Measurements from ENCODE around the gene SKAP1.

The SKAP1 gene

GRCh38 chr17:48184721-48185120 lies 245.3 kb downstream of the SKAP1 start:
- FAIRE-seq (no peak), DNase-seq (ENCODE audit: insufficient read length) (no peak)
- no peak for TF ChIP-seq POLR2AphosphoS5 (IDR thresholded peaks at IDR 0.05; ENCODE audit: low read depth, low read length)
- no peak for TF ChIP-seq TAF1 (IDR thresholded peaks at IDR 0.05; ENCODE audit: borderline replicate concordance, low read depth, low read length)
- no peak for TF ChIP-seq POLR2A (IDR thresholded peaks at IDR 0.05; ENCODE audit: low read depth, low read length)

- TF ChIP-seq POLR2AphosphoS5 (IDR thresholded peaks at IDR 0.05; ENCODE audit: low read depth, low read length) (no peak), TAF1 (IDR thresholded peaks at IDR 0.05; ENCODE audit: borderline replicate concordance, low read depth, low read length) (no peak), POLR2A (IDR thresholded peaks at IDR 0.05; ENCODE audit: low read depth, low read length) (no peak)
- DNase-seq (ENCODE audit: insufficient read length), result no peak
- FAIRE-seq, result no peak
Measured at GRCh38 chr17:48181653-48182052, 248.4 kb downstream of the SKAP1 start.

- no peak for TF ChIP-seq POLR2AphosphoS5 (IDR thresholded peaks at IDR 0.05; ENCODE audit: low read depth, low read length)
- no peak for TF ChIP-seq TAF1 (IDR thresholded peaks at IDR 0.05; ENCODE audit: borderline replicate concordance, low read depth, low read length)
- TF ChIP-seq POLR2A (IDR thresholded peaks at IDR 0.05; ENCODE audit: low read depth, low read length), result no peak
- DNase-seq (ENCODE audit: insufficient read length), result no peak
- FAIRE-seq, result no peak
Measured at GRCh38 chr17:48180842-48181629, 249.0 kb downstream of the SKAP1 start.

- TF ChIP-seq TAF1 (IDR thresholded peaks at IDR 0.05; ENCODE audit: borderline replicate concordance, low read depth, low read length), result no peak
- no peak for TF ChIP-seq POLR2AphosphoS5 (IDR thresholded peaks at IDR 0.05; ENCODE audit: low read depth, low read length)
- no peak for TF ChIP-seq POLR2A (IDR thresholded peaks at IDR 0.05; ENCODE audit: low read depth, low read length)
- DNase-seq (ENCODE audit: insufficient read length) (no peak), FAIRE-seq (no peak)
Measured at GRCh38 chr17:48179071-48179945, 250.7 kb downstream of the SKAP1 start.

GRCh38 chr17:48178317-48178716 lies 251.7 kb downstream of the SKAP1 start:
- DNase-seq (ENCODE audit: insufficient read length) (no peak), FAIRE-seq (no peak)
- TF ChIP-seq POLR2A (IDR thresholded peaks at IDR 0.05; ENCODE audit: low read depth, low read length) (no peak), POLR2AphosphoS5 (IDR thresholded peaks at IDR 0.05; ENCODE audit: low read depth, low read length) (no peak), TAF1 (IDR thresholded peaks at IDR 0.05; ENCODE audit: borderline replicate concordance, low read depth, low read length) (no peak)

GRCh38 chr17:48177816-48178215 lies 252.2 kb downstream of the SKAP1 start:
- DNase-seq (ENCODE audit: insufficient read length) (no peak), FAIRE-seq (no peak)
- TF ChIP-seq POLR2A (IDR thresholded peaks at IDR 0.05; ENCODE audit: low read depth, low read length), result no peak
- TF ChIP-seq TAF1 (IDR thresholded peaks at IDR 0.05; ENCODE audit: borderline replicate concordance, low read depth, low read length), result no peak
- no peak for TF ChIP-seq POLR2AphosphoS5 (IDR thresholded peaks at IDR 0.05; ENCODE audit: low read depth, low read length)

DNA sequence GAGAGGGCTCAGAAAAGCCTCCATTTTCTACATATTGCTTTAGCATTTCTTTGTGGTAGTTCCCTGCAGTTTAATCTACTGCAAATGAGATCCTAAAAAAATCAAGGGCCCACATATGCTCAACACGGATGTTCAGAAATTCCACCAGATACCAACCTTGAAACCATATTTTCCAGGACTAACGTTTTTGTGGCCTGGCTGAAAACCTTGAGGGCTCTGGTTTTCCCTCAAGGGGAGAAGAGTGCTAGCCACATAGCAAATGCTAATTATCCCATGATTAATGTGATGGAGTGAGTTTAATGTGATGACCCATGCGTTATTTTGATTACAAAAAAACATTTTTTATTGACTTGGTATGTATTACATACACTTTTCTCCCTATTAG lies 253.6 kb downstream of the SKAP1 start:
- no peak for FAIRE-seq
- no peak for DNase-seq (ENCODE audit: insufficient read length)
- no peak for TF ChIP-seq POLR2AphosphoS5 (IDR thresholded peaks at IDR 0.05; ENCODE audit: low read depth, low read length)
- TF ChIP-seq POLR2A (IDR thresholded peaks at IDR 0.05; ENCODE audit: low read depth, low read length), result no peak
- TF ChIP-seq TAF1 (IDR thresholded peaks at IDR 0.05; ENCODE audit: borderline replicate concordance, low read depth, low read length), result no peak

- DNase-seq (ENCODE audit: insufficient read length), result no peak
- no peak for FAIRE-seq
- TF ChIP-seq POLR2AphosphoS5 (IDR thresholded peaks at IDR 0.05; ENCODE audit: low read depth, low read length) (no peak), POLR2A (IDR thresholded peaks at IDR 0.05; ENCODE audit: low read depth, low read length) (no peak), TAF1 (IDR thresholded peaks at IDR 0.05; ENCODE audit: borderline replicate concordance, low read depth, low read length) (no peak)
Measured at GRCh38 chr17:48175692-48176470, 254.1 kb downstream of the SKAP1 start.

- no peak for TF ChIP-seq POLR2AphosphoS5 (IDR thresholded peaks at IDR 0.05; ENCODE audit: low read depth, low read length)
- FAIRE-seq, result no peak
- DNase-seq (ENCODE audit: insufficient read length), result no peak
Measured at GRCh38 chr17:48174833-48175523, 255.0 kb downstream of the SKAP1 start.

DNA sequence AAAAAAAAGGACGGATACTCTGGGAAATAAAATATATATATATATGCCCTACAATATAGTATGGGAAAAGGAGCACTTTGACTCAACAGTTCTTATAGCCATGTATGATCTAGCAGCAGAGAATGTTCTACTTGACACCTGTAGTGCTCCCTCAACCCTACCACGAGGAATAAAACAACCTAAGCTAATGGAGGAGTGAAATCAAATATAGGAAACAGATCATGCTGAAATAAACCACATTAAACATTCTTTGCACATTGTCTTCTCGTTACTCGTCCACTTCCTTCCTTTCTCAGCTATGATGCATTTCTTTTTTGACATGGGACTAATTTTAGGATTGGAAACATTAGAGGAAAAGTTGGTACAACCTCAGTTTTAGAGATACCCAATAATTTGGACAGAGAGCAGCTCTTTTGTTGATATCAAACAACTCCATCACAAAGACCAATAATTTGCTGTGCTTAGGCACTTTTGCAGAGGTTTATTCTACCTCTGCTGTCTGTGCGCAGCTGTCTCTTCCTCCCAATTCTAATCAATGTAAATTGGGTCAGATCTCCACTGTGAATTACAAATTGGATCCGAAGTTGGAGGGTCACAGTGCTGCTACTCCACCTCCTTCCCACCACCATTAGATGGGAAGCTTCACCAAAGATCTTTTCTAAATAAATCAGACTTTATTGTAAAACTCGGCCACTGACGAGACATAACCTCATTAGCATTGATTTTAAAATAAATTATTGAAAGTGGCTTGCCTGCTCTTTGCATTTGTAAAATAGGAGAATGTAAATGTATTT lies 256.6 kb downstream of the SKAP1 start:
- DNase-seq (ENCODE audit: insufficient read length) (no peak), FAIRE-seq (no peak)
- TF ChIP-seq POLR2AphosphoS5 (IDR thresholded peaks at IDR 0.05; ENCODE audit: low read depth, low read length) (no peak), POLR2A (IDR thresholded peaks at IDR 0.05; ENCODE audit: low read depth, low read length) (no peak), TAF1 (IDR thresholded peaks at IDR 0.05; ENCODE audit: borderline replicate concordance, low read depth, low read length) (no peak)

Data from GM12892 (cell line).